C4-2B (cell line): ENCODE data around the gene AUTS2.

ENCODE experiments used
- ZFX ChIP-seq: fragments of 450-650 bp; IDR thresholded peaks from 2 replicates; pipeline ENCODE4 v1.6.1; 2017
- TF ChIP-seq, protein P1 (sequence below): fragments of 450-650 bp; conservative IDR thresholded peaks from 2 replicates; pipeline ENCODE4 v1.5.1; 2017; ENCODE audit warnings: mild to moderate bottlenecking

DNA sequence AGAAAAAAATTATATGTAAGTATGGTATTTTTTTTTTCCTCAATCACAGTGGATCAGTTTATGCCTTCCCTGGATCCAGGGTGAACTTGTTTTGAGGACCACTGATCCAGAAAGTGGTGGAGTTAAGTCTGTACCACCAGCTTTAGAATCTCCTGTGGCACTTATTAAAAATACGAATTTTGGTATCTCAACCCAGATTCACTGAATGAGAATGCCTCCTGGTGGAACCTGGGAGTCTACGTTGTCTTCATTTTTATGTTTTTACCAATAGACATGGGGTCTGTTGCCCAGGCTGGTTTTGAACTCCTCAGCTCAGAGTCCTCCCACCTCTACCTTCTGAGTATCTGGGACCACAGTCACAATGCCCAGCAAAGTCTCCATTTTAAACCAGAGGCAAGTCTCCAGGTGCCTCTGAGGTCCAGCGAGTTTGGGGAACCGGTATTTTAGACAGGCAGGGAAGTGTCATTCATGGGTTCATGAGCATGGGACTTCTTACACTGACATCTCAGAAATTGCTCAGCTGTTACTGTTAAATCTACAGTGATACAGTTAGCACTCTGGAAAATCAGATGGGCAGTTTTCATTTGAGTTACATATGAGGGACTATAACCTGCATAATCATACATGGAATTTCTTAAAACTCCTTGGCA, 200.9 kb downstream of the AUTS2 start:
- TF ChIP-seq, protein P1, sequence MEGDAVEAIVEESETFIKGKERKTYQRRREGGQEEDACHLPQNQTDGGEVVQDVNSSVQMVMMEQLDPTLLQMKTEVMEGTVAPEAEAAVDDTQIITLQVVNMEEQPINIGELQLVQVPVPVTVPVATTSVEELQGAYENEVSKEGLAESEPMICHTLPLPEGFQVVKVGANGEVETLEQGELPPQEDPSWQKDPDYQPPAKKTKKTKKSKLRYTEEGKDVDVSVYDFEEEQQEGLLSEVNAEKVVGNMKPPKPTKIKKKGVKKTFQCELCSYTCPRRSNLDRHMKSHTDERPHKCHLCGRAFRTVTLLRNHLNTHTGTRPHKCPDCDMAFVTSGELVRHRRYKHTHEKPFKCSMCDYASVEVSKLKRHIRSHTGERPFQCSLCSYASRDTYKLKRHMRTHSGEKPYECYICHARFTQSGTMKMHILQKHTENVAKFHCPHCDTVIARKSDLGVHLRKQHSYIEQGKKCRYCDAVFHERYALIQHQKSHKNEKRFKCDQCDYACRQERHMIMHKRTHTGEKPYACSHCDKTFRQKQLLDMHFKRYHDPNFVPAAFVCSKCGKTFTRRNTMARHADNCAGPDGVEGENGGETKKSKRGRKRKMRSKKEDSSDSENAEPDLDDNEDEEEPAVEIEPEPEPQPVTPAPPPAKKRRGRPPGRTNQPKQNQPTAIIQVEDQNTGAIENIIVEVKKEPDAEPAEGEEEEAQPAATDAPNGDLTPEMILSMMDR: no peak
- no peak for TF ChIP-seq ZFX
